Urinary bladder (tissue), 4 donors: ENCODE results near the gene CNIH2. TPM values are rescaled to one million over a fixed set of nuclear protein-coding genes. Genes with fewer than 3 reads are reported as not detected.
"Not testable (repeated sequence)": the region's sequence is repeated elsewhere in the genome, so short reads cannot be mapped to it uniquely, and the experiment has no call there.

ENCODE experiments used
- DNase-seq: peaks from one replicate; pipeline ENCODE4 v3.0.0-alpha.2; 2015; ENCODE audit errors: extremely low spot score
- H3K27ac ChIP-seq: one replicate; pipeline ENCODE4 v1.5.1; 2013; ENCODE audit warnings: low read depth, mild to moderate bottlenecking, moderate library complexity
- H3K36me3 ChIP-seq: one replicate; pipeline ENCODE4 v1.6.1; 2013; ENCODE audit warnings: mild to moderate bottlenecking, moderate library complexity; ENCODE audit not compliant: insufficient read depth
- H3K4me1 ChIP-seq: one replicate; pipeline ENCODE4 v1.6.1; 2013; ENCODE audit warnings: mild to moderate bottlenecking, moderate library complexity; ENCODE audit not compliant: insufficient read depth
- H3K4me3 ChIP-seq: one replicate; pipeline ENCODE4 v1.5.1; 2013; ENCODE audit warnings: low read depth, low read length
- WGBS: extraction: QIAGEN DNeasy Blood & Tissue Kit; methylation state at CpG from one replicate; pipeline ENCODE4 v1.1.7; 2013; 5-methylcytosine and 5-hydroxymethylcytosine counted together
- polyA plus RNA-seq: library from polyadenylated mRNA; stranded (reverse); fragments of 200-250 nt; gene quantifications from one replicate; pipeline ENCODE4 v1.2.3, GENCODE V29; 2013
- total RNA-seq: library from RNA; depleted of rRNA; stranded (reverse); fragments of >200 nt; gene quantifications from one replicate; pipeline ENCODE4 v1.2.3, GENCODE V29; 2014
- donor health status: healthy with polysubstance abuse.
- donor health status: healthy.

CNIH2 gene
- total and polyA plus RNA-seq, 2 donors, result 0.24 to 1.1 TPM

GRCh38 chr11:66242095-66242765 is 35.7 kb upstream of the CNIH2 start:
- H3K36me3 ChIP-seq, result peaks cover 2% of the 10 kb centered on the region
- H3K4me3 ChIP-seq, result no peak overlapping the region
- WGBS, result 81% methylated on average over 14 of the region's 14 CpGs
- no peaks in the 10 kb centered on the region for H3K4me1 ChIP-seq
- H3K27ac ChIP-seq, result no peak overlapping the region
- no peak for DNase-seq

GRCh38 chr11:66243782-66244535 is 34.0 kb upstream of the CNIH2 start:
- Histone ChIP-seq H3K4me3 (no peak overlapping the region), H3K36me3 (peaks cover 2% of the 10 kb centered on the region), H3K4me1 (no peaks in the 10 kb centered on the region), H3K27ac (no peak overlapping the region)
- no peak for DNase-seq
- WGBS, result 70% methylated on average over 13 of the region's 13 CpGs

- Histone ChIP-seq H3K36me3 (peaks cover 2% of the 10 kb centered on the region), H3K27ac (no peak overlapping the region), H3K4me3 (no peak overlapping the region), H3K4me1 (no peaks in the 10 kb centered on the region)
- DNase-seq, result no peak
- 95% methylated on average over 4 of the region's 4 CpGs for WGBS
Measured at GRCh38 chr11:66247295-66247694, 30.7 kb upstream of the CNIH2 start.

- Histone ChIP-seq H3K36me3 (peaks cover 2% of the 10 kb centered on the region), H3K4me3 (no peak overlapping the region), H3K27ac (no peak overlapping the region), H3K4me1 (no peaks in the 10 kb centered on the region)
- WGBS, result 87% methylated on average over 3 of the region's 3 CpGs
- no peak for DNase-seq
Measured at GRCh38 chr11:66247801-66248200, 30.2 kb upstream of the CNIH2 start.

- DNase-seq, result no peak
- WGBS, result 91% methylated on average over 6 of the region's 6 CpGs
Measured at GRCh38 chr11:66248903-66249302, 29.1 kb upstream of the CNIH2 start.

GRCh38 chr11:66251809-66252208 is 26.2 kb upstream of the CNIH2 start:
- H3K27ac ChIP-seq, result no peak overlapping the region
- no peak for DNase-seq
- H3K4me1 ChIP-seq, result no peaks in the 10 kb centered on the region
- H3K4me3 ChIP-seq, result no peak overlapping the region
- WGBS, result 68% methylated on average over 7 of the region's 7 CpGs
- H3K36me3 ChIP-seq, result no peaks in the 10 kb centered on the region

More at GRCh38 chr11:66248903-66249302, 29.1 kb upstream of the CNIH2 start:
- no peaks in the 10 kb centered on the region for H3K4me1 ChIP-seq
- H3K27ac ChIP-seq, result no peak overlapping the region
- H3K36me3 ChIP-seq, result no peaks in the 10 kb centered on the region
- H3K4me3 ChIP-seq, result no peak overlapping the region

- not testable (repeated sequence) for H3K4me1 ChIP-seq, DNase-seq, H3K27ac ChIP-seq, H3K4me3 ChIP-seq, H3K36me3 ChIP-seq
- WGBS, result 72% methylated on average over 6 of the region's 6 CpGs
Measured at GRCh38 chr11:66253081-66253480, 24.9 kb upstream of the CNIH2 start.

GRCh38 chr11:66258473-66258893 is 19.5 kb upstream of the CNIH2 start:
- WGBS, result 4% methylated on average over 28 of the region's 28 CpGs
- no peaks in the 10 kb centered on the region for H3K36me3 ChIP-seq
- peak overlapping the region; percentile 51 for H3K27ac ChIP-seq
- peak overlapping the region; percentile 90 for H3K4me3 ChIP-seq
- DNase-seq, result no peak
- H3K4me1 ChIP-seq, result no peaks in the 10 kb centered on the region

- Histone ChIP-seq H3K4me3 (no peak overlapping the region), H3K27ac (no peak overlapping the region), H3K4me1 (no peaks in the 10 kb centered on the region), H3K36me3 (no peaks in the 10 kb centered on the region)
- no peak for DNase-seq
- 99% methylated on average over 2 of the region's 2 CpGs for WGBS
Measured at GRCh38 chr11:66259225-66259624, 18.8 kb upstream of the CNIH2 start.

GRCh38 chr11:66259956-66260355 is 18.0 kb upstream of the CNIH2 start:
- Histone ChIP-seq H3K4me1 (no peaks in the 10 kb centered on the region), H3K36me3 (no peaks in the 10 kb centered on the region), H3K4me3 (no peak overlapping the region), H3K27ac (no peak overlapping the region)
- no peak for DNase-seq
- 90% methylated on average over 4 of the region's 4 CpGs for WGBS

GRCh38 chr11:66261578-66261977 is 16.4 kb upstream of the CNIH2 start:
- 90% methylated on average over 16 of the region's 16 CpGs for WGBS
- no peak for DNase-seq
- Histone ChIP-seq H3K4me3 (no peak overlapping the region), H3K4me1 (no peaks in the 10 kb centered on the region), H3K27ac (no peak overlapping the region), H3K36me3 (no peaks in the 10 kb centered on the region)

- WGBS, result 91% methylated on average over 5 of the region's 5 CpGs
- no peak for DNase-seq
- no peak overlapping the region for H3K27ac ChIP-seq
- no peaks in the 10 kb centered on the region for H3K36me3 ChIP-seq
- H3K4me3 ChIP-seq, result no peak overlapping the region
- H3K4me1 ChIP-seq, result no peaks in the 10 kb centered on the region
Measured at GRCh38 chr11:66262191-66262590, 15.8 kb upstream of the CNIH2 start.

- WGBS, result 95% methylated on average over 12 of the region's 12 CpGs
- no peaks in the 10 kb centered on the region for H3K4me1 ChIP-seq
- no peaks in the 10 kb centered on the region for H3K36me3 ChIP-seq
- no peak overlapping the region for H3K27ac ChIP-seq
- no peak overlapping the region for H3K4me3 ChIP-seq
- DNase-seq, result no peak
Measured at GRCh38 chr11:66262696-66263095, 15.3 kb upstream of the CNIH2 start.

GRCh38 chr11:66263231-66263630 is 14.7 kb upstream of the CNIH2 start:
- H3K27ac ChIP-seq, result no peak overlapping the region
- no peak for DNase-seq
- WGBS, result 88% methylated on average over 4 of the region's 4 CpGs
- H3K4me1 ChIP-seq, result no peaks in the 10 kb centered on the region
- no peak overlapping the region for H3K4me3 ChIP-seq
- H3K36me3 ChIP-seq, result no peaks in the 10 kb centered on the region
